Lower leg skin (tissue), 4 donors: ENCODE results near the gene KLK2. TPM values are rescaled to one million over a fixed set of nuclear protein-coding genes. Genes with fewer than 3 reads are reported as not detected.

Experiments
- DNase-seq, 2 donors: peaks; one replicate each; pipeline ENCODE4 v3.0.0-alpha.2; 2019; ENCODE audit warnings: low spot score in 2 of 2
- H3K4me3 ChIP-seq: fragments of 200-600 bp; sonication (generic); 2 replicates; pipeline ENCODE4 v1.5.1; 2017; ENCODE audit warnings: mild to moderate bottlenecking, low read depth; ENCODE audit not compliant: poor library complexity, severe bottlenecking
- POLR2A ChIP-seq, 2 donors: fragments of 450-650 bp; IDR thresholded peaks; one replicate each; pipeline ENCODE4 v1.6.1; 2016 to 2017; ENCODE audit warnings: antibody characterized with exemption in 2 of 2, mild to moderate bottlenecking in 1 of 2, moderate library complexity in 1 of 2
- WGBS, 2 donors: methylation state at CpG; one replicate each; pipeline ENCODE4 v1.1.5; 2018; 5-methylcytosine and 5-hydroxymethylcytosine counted together
- intact Hi-C: fragments of 100-400 bp; cut with DNase I; formaldehyde crosslinking; loops from one replicate; pipeline ENCODE4 v1.15.0; 2023; ENCODE audit warnings: low total_unique reads
- total RNA-seq, 4 donors: library from RNA; depleted of rRNA; stranded (reverse); fragments of >200 nt; gene quantifications; one replicate each; pipeline ENCODE4 v1.1.0, GENCODE V29; 2016
- TF ChIP-seq, protein P1 (sequence below), 3 donors: fragments of 450-650 bp; IDR thresholded peaks; one replicate each; pipeline ENCODE4 v1.5.1; 2016; ENCODE audit warnings: antibody characterized with exemption in 3 of 3, mild to moderate bottlenecking in 3 of 3, moderate library complexity in 2 of 3

KLK2 gene
- total RNA-seq, 4 donors from 2014 or later, result 5.3 to 31.2 TPM; not detected in 2

GRCh38 chr19:50843205-50843604, 30.0 kb upstream of the KLK2 start:
- 94 to 96% methylated on average over 2 of the region's 2 CpGs for WGBS, 2 donors
- intact Hi-C loops, result no loop called here
- TF ChIP-seq, protein P1, sequence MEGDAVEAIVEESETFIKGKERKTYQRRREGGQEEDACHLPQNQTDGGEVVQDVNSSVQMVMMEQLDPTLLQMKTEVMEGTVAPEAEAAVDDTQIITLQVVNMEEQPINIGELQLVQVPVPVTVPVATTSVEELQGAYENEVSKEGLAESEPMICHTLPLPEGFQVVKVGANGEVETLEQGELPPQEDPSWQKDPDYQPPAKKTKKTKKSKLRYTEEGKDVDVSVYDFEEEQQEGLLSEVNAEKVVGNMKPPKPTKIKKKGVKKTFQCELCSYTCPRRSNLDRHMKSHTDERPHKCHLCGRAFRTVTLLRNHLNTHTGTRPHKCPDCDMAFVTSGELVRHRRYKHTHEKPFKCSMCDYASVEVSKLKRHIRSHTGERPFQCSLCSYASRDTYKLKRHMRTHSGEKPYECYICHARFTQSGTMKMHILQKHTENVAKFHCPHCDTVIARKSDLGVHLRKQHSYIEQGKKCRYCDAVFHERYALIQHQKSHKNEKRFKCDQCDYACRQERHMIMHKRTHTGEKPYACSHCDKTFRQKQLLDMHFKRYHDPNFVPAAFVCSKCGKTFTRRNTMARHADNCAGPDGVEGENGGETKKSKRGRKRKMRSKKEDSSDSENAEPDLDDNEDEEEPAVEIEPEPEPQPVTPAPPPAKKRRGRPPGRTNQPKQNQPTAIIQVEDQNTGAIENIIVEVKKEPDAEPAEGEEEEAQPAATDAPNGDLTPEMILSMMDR (IDR thresholded peaks at IDR 0.05), result no peak
- TF ChIP-seq POLR2A (IDR thresholded peaks at IDR 0.05), result no peak
- no peak overlapping the region for H3K4me3 ChIP-seq
- no peak for DNase-seq

GRCh38 chr19:50843701-50844221, 29.5 kb upstream of the KLK2 start:
- TF ChIP-seq, protein P1 (IDR thresholded peaks at IDR 0.05), result no peak
- TF ChIP-seq POLR2A (IDR thresholded peaks at IDR 0.05), result no peak
- DNase-seq, result peak in 1 of 2 donors; percentile 75
- intact Hi-C loops, result no loop called here
- 50 to 66% methylated on average over 7 of the region's 7 CpGs for WGBS, 2 donors
- no peak overlapping the region for H3K4me3 ChIP-seq

DNA sequence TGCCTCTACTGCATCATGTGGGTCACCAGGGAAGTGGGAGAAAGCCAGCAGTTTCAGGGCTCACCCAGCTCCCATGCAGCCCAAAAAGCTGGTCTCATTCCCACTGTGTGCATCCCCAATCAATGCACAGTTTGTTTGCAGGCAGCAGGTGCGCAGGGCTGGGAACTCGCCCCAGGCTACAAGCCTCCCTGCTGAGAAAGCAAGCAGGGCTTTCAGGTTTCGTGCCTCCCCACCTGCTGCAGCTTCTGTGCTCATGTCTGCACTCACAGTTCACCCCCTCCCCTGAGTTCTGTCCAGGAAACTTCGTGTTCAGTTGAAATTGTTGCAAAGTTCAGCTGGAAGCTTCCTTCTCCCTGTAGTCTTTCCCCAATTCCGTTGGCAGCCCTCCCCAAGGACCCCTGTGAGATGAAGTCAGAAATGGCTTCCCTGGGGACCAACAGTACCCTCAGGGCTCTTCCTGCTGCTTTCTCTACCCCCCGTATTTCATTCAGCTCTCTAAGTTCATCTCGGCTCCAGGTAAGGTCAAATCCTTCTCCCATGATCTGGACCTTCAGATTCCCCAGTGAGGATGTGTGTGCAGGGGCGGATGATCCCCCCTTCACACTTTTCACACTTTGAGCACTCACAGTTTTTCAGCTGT, 28.8 kb upstream of the KLK2 start:
- WGBS, 2 donors, result 53 to 63% methylated on average over 8 of the region's 8 CpGs
- intact Hi-C loops, result no loop called here
- peak in 1 of 2 donors; percentile 59 for DNase-seq
- no peak for TF ChIP-seq POLR2A (IDR thresholded peaks at IDR 0.05)
- TF ChIP-seq, protein P1 (IDR thresholded peaks at IDR 0.05), result no peak
- no peak overlapping the region for H3K4me3 ChIP-seq

DNA sequence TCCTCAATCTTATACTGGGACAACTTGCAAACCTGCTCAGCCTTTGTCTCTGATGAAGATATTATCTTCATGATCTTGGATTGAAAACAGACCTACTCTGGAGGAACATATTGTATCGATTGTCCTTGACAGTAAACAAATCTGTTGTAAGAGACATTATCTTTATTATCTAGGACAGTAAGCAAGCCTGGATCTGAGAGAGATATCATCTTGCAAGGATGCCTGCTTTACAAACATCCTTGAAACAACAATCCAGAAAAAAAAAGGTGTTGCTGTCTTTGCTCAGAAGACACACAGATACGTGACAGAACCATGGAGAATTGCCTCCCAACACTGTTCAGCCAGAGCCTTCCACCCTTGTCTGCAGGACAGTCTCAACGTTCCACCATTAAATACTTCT, 22.5 kb upstream of the KLK2 start:
- WGBS, 2 donors, result 40 to 41% methylated on average over 3 of the region's 3 CpGs
- intact Hi-C loops, result no loop called here
- DNase-seq, result no peak
- H3K4me3 ChIP-seq, result no peak overlapping the region
- TF ChIP-seq POLR2A (IDR thresholded peaks at IDR 0.05), result no peak
- TF ChIP-seq, protein P1 (IDR thresholded peaks at IDR 0.05), result no peak

DNA sequence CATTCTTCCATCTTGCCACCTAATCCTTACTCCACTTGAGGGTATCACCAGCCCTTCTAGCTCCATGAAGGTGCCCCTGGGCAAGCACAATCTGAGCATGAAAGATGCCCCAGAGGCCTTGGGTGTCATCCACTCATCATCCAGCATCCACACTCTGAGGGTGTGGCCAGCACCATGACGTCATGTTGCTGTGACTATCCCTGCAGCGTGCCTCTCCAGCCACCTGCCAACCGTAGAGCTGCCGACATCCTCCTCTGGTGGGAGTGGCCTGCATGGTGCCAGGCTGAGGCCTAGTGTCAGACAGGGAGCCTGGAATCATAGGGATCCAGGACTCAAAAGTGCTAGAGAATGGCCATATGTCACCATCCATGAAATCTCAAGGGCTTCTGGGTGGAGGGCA, 21.6 kb upstream of the KLK2 start:
- DNase-seq, result no peak
- intact Hi-C loops, result no loop called here
- TF ChIP-seq, protein P1 (IDR thresholded peaks at IDR 0.05), result no peak
- TF ChIP-seq POLR2A (IDR thresholded peaks at IDR 0.05), result no peak
- 58 to 66% methylated on average over 2 to 4 of the region's 4 CpGs for WGBS, 2 donors
- no peak overlapping the region for H3K4me3 ChIP-seq
